Activated T-cell treated with anti-CD3 and anti-CD28 coated beads for 48 hours (primary cell): Measurements from ENCODE around the gene TAS1R1.
"Not testable (repeated sequence)": the region's sequence is repeated elsewhere in the genome, so short reads cannot be mapped to it uniquely, and the experiment has no call there.

Experiments
- DNase-seq: peaks from one replicate; pipeline ENCODE4 v3.0.0-alpha.2; 2020; ENCODE audit warnings: low read depth

Gene TAS1R1

DNA sequence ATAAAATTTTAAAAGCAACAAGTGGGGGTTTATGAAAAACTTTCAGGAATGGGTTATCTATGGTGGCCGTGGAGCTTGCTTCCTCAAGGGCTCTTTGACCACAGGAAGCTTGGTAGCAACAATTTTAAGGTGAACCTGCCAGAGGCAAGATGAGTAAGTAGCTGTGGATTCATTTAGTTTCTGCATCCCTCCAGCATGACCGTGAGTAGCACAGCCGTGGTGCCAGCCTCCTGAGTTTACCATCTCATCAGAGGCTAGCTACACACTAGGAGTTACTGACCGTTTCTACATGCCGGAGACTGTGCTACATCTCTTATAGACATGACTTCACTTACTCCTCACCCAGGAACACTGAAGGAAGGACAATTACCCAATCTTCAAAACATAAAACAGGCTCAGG lies 33.6 kb upstream of the TAS1R1 start:
- DNase-seq: no peak

DNA sequence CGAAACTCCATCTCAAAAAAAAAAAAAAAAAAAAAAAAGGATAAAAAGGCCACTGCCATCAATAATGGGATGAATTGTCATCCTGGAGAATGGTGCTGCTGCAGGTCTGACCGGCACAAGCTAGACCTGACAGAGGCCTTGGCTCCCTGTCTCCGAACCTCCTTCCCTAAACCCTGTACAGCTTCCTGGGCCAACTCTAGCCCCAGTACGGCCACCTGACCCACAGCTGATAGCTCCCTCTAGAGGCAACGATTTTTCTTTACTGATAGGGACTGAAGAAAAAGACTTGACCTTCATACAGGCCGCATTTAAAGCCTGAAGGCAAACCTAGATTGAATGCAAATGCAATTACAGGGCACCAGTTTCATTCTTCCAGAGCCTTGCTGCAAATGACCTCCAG lies 31.5 kb upstream of the TAS1R1 start:
- no peak for DNase-seq

DNA sequence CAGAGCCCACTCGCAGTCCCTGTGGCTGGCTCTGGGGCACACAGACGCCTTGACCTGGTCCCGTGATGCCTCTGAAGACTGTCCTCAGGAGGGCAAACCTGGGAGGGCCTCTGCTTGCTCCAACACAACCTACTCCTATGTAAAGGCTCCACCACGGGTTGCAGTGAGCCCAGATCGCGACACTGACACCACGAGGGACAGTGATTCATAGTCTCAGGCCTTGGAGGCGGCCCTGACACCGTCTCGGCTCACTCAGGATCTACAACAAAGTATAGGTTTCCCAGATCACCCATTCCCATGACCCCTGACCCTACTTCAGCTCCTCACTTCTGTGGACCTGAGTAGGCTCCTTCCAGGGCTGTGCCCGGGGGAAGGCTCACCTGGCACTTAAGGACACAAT lies 28.8 kb upstream of the TAS1R1 start:
- DNase-seq: no peak

DNA sequence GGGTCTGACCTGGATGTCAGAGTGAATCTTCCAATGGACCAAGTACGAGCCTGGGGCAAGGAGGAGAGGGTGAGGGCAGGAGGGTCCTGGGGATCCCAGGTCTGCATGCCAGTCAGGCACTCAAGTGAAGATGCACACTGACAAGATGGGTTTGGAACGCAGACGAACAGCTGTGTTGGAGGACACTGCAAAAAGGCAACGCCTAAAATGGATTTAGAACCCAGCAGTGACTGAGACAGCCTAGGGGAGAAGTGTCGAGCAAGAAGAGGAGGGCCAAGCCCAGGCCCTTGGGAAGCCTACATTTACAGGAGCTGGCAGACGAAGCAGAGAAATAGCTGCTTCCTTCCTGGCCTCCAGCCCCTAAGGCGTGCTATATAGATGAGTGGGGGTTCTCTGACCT lies 26.6 kb upstream of the TAS1R1 start:
- DNase-seq: no peak

DNA sequence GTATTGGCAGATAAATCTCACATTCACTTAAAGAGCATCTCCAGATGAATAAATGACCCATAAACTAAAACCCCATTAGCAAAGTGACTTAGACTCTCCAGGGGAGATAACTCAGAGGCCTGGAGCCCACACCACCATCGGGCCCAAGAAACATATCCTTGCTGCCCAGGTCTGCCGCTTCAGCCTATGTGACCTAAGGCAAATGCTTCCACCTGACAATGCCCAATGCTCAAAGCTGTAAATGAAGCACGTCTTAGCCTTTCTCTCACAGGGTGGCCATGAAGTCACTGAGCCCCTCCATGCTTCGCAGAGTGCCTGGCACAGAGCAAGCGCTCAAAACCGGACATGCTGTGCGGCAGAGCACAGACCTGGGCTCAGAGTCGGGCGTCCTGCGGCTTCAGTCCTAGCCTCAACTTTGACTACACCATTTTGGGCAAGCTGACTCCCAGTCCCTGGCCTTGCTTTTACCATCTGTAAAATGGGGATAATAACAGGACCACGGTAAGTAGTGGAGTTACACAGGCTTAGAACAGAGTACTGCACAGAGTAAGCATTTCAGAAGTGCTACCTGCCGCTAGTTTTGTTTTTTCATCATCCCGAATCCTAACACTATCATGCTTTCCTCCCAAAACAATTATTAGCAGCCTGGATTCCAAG lies 24.5 kb upstream of the TAS1R1 start:
- DNase-seq: no peak

DNA sequence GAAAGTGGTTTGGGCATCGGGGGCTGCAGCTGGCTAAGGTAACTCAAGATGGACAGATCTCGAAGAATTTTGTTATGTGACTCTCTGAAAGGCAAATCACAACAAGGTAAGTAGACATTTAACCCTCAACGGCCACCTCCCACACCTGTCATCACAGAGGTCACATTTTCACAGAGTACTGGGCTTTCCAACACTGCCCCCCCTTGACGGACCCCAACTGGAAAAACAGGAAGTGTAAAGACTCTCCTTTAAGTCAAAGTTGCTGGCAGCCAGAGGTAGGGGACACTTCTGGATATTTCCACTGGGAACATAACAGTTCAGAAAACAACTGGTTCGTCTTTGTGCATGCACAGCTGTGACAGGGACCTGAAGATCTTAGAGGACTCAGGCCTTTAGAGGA lies 23.1 kb upstream of the TAS1R1 start:
- no peak for DNase-seq

DNA sequence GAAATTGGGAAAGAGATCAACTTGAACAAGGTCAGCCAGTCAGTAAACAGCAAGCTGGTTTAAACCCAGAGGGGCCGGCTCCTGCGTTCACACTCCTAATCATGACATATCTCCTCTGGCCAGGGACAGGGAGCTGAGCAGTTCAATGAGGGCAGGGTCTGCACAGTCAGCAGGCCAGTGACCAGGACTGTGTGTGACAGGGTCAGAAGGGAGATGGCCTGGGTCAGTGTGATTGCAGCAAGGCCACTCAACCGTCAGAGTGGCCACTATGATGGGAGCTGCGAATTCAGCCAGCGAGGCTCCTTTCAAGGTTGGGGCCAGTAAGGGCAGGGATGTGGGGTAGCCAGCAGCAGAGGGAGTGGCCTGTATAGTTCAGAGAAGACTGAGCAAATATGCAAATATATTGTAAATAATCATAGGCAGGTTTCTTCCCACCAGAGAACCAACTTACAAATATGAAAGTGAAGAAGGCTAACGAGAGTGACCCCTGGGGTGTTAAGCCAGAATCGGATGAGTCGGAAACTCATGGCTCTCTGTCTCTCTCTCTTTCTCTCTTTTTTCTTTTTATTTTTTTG lies 20.8 kb upstream of the TAS1R1 start:
- DNase-seq: no peak

DNA sequence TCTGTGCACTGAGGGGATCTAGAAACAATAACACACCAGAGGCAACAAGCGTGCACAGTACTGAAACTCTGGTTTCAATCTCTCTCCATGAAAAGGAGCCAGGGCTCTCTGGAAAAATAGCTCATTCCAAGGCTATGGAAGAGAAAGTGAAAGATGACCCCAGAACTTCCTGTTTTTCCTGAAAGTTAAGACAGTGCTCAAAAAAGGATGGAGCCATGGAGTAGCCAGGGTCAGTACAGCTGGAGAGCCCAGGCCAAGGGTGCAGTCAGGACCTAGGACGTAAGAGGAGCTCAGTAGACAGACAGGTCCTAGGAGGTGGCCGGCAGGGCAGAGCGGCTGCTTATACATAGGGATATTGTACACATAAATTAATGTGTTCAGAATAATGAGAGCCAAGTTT lies 19.9 kb upstream of the TAS1R1 start:
- DNase-seq: no peak

DNA sequence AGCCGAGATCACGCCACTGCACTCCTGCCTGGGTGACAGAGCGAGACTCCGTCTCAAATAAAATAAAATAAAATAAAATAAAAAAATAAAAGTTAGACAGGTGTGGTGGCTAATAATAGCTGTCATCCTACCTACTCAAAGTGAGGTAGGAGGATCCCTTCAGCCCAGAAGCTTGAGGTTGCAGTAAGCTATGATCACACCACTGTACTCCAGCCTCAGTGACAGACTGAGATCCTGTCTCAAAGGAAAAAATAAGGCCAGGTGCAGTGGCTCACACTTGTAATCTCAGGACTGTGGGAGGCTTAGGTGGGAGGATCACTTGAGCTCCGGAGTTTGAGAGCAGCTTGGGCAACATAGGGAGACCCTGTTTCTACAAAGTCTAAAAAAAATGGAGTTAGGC lies 18.8 kb upstream of the TAS1R1 start:
- DNase-seq: no peak

DNA sequence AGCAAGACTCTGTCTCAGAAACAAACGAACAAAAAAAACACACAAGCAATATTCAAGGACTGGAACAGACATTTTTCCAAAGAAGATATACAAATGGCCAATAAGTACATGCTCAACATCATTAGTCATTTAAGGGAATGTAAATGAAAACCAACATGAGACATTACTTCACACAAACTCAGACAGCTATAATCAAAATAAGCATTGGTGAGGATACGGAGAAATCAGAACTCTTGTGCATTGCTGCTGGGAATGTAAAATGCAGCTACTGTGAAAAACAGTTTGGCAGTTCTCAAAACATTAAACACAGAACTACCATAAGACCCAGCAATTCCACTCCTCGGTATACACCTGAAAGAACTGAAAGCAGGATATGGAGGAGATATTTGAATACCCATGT lies 16.2 kb upstream of the TAS1R1 start:
- no peak for DNase-seq

DNA sequence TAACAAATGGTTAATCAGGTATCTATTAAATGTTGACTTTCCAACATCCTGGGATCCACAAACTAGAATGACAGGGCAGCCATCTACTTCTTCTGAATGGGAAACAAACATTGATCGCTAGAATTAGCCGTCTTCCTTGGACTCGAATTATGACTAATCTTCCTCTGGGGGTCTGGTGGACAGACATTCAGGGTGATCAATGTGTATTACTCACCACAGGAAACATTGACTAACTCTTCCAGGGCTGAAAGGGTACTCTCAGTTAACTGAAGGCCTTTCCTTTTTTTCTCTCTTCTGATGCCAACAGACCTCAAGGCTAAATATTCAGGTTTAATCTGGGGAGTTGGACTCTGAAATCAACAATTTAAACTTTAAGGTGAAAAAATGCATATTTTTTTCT lies 10.3 kb upstream of the TAS1R1 start:
- DNase-seq: no peak

DNA sequence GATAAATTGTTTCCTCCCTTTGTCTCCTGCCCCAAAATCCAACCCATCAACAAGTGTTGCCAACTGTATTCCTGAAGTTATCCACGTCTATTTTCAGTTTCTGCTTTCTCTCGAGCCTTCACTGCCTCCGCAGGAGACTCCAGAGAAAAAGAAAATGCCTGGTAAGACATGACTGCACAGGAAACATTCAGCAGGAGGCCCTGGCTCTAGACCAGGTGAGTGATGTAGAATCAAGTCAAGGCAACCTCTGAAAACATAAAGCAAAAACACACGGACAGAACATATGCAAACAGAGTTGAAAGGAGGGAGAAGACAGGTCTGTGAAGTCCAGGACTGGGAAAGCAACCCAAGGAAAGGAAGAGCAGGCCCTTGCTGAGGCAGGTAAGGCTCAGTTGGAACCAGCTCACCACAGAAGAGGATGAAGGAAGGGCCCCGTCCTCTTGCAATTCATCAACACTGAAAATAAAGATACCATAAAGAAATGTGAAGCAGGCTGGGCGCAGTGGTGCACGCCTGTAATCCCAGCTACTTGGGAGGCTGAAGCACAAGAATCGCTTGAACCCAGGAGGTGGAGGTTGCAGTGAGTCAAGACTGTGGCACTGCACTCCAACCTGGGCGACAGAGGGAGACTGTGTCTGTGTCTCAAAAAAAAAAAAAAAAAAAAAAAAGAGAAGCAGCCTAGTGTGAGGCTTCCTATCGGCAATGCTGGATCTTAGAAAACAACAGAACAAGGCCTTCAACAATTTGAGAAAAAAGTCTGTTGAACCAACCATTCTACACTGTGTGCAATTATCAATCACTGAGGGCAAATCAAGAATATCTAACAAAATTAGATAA lies 9.6 kb upstream of the TAS1R1 start:
- DNase-seq: no peak

DNA sequence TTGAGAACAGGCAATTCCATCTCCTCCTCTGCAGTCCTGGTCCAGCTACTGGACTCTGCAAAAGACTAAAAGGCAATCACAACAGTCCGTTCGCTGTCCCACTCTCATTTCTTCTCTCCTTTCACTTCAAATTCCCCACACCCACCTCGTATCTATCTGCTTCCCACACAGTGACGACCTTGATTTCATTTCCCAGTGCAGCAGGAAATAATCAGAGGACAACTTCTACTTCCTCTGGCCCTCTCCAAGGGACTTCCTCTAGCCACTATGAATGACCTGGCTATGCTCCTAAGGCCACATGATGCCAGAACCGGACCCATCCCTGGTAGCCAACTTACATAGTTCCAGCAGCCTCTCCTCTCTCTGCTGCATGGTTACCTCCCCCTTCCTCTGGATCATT lies 8.8 kb upstream of the TAS1R1 start:
- DNase-seq: no peak

DNA sequence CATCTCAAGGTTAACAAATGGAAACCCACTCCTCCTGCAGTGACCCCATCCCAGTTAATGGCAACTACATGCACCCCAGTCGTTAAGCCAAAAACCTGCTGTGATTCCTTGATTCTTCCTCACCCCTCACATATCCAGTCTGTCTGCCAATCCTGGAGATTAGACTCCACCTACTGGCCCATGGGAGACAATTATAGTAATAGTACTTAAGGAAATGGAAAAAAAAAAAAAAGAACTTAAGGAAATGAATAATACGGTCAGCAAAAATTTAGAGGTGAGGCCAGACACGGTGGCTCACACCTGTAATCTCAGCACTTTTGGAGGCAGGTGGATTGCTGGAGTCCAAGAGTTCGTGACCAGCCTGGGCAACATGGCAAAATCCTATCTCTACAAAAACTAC lies 7.8 kb upstream of the TAS1R1 start:
- no peak for DNase-seq

DNA sequence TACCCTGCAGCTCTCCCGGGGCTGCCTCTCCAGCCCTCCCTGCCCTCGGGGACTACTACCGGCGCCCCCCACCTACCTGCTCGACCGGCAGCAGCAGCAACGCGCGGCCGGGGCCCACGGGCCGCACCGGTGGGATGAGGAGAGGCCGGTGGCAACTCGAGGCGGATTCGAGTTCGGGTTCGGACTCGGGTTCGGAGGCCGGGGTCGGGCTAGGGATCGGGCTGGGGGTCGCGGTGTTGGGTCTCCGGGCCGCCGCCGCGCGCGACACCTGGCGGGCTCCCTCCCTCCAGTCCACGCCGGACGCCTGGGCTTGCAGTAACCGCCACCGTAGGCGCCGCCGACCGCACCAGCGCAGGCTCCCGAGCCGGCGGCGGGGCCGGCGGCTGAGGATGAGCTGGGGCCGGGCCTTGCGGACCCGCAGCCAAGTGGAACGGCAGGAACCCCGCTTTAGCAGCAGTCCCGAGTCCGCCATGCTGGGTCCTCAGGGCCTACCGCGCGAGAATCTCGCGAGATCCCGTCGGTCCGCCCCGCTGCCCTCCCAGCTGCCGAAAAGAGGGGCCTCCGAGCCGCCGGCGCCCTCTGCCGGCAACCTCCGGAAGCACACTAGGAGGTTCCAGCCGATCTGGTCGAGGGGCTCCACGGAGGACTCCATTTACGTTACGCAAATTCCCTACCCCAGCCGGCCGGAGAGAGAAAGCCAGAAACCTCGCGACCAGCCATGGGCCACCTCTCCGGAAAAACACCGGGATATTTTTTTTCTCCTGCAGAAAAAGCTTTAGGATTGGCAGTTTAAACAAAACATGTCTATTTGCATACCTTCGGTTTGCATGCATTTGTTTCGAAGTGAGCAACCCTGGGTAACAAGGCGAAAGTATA lies 838 bp upstream of the TAS1R1 start, which contains the start of gene NOL9:
TSS of gene NOL9 (minus strand) at position 483 of the 876 bp plus-strand sequence. CDS start at position 472, 11 bp downstream.
- DNase-seq: peak; percentile 95

DNA sequence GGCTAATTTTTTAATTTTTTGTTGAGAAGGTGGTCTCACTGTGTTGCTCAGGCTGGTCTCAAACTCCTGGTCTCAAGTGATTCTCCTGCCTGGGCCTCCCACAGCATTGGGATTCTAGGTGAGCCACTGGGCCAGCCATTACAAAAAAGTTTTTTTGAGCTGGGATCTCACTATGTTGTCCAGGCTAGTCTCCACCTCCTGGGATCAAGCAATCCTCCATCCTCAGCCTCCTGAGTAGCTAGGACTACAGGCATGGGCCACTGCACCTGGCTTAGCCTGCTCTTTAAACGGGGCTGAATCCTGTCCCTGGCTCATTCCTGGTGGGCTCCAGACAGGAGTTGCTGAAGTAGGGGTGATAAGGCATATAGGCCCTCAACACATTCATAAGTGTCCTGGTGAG lies 2.5 kb downstream of the TAS1R1 start:
- DNase-seq: no peak

DNA sequence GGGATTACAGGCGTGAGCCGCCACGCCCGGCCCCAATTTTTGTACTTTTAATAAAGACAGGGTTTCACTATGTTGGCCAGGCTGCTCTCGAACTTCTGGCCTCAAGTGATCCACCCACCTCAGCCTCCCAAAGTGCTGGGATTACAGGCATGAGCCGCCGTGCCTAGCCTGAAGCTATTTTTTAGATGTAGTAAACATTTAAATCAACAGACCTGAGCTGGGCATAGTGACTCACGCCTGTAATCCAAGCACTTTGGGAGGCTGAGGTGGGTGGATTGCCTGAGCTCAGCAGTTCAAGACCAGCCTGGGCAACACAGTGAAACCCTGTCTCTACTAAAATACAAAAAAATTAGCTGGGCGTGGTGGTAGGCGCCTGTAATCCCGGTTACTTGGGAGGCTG lies 4.1 kb downstream of the TAS1R1 start:
- DNase-seq: not testable (repeated sequence)

DNA sequence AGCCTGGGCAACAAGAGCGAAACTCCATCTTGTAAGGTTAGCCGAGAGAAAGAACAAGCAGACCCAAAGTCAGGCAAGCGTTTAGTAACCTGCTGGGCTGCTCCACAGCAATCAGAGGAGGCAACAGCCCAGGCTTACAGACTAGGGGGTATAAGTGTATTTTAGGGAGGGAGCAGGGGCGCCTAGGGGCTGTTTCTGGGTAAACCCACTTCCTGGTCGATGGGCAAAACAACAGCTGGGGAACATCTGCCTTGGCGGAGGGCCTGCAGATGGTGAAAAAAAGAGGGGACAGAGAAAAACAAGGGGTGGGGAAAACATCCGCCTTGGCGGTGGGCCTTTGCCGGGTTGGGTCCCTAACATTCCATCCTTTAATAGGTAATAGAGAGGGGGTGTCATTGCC lies 5.2 kb downstream of the TAS1R1 start:
- no peak for DNase-seq

DNA sequence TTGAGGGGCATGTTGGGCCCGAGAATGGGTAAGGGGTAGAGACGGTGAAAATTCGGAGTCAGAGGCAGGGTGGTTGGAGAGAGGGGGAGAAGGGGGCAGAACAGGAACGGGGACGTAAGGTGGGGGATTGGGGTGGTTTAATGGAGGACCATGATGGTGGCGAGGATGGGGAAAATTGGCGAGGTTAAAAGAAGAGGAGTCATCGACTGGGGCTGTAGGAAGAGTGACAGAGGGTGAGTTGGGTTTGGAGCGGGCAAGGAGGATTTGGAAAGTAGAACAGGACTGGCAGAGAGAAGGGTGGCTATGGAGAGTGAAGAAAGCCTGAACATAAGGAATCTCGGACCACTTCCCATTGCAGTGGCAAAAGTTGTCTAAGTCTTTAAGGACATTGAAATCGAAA lies 13.9 kb downstream of the TAS1R1 start:
- DNase-seq: no peak

DNA sequence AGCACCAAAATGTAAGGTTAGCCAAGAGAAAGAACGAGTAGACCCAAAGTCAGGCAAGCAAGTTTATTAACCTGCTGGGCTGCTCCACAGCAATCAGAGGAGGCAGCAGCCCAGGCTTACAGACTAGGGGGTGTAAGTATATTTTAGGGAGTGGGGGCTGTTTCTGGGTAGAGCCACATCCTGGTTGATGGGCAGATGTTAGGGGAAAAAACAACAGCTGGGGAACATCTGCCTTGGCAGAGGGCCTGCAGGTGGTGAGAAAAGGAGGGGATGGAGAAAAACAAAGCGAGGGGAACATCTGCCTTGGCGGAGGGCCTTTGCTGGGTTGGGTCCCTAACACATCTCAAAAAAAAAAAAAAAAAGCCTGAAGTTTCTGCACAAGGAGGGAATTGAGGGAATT lies 15.0 kb downstream of the TAS1R1 start:
- no peak for DNase-seq

DNA sequence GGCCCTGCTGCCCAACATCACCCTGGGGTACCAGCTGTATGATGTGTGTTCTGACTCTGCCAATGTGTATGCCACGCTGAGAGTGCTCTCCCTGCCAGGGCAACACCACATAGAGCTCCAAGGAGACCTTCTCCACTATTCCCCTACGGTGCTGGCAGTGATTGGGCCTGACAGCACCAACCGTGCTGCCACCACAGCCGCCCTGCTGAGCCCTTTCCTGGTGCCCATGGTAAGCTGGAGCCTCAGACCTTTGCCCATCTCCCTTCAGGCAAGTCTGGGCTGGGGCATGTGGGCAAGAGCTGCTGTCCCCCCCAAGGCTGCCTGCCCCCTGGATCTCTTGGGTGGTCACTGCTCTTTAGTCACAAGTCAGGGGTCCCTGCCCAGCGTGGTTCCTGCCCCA lies 15.9 kb downstream of the TAS1R1 start:
- no peak for DNase-seq

DNA sequence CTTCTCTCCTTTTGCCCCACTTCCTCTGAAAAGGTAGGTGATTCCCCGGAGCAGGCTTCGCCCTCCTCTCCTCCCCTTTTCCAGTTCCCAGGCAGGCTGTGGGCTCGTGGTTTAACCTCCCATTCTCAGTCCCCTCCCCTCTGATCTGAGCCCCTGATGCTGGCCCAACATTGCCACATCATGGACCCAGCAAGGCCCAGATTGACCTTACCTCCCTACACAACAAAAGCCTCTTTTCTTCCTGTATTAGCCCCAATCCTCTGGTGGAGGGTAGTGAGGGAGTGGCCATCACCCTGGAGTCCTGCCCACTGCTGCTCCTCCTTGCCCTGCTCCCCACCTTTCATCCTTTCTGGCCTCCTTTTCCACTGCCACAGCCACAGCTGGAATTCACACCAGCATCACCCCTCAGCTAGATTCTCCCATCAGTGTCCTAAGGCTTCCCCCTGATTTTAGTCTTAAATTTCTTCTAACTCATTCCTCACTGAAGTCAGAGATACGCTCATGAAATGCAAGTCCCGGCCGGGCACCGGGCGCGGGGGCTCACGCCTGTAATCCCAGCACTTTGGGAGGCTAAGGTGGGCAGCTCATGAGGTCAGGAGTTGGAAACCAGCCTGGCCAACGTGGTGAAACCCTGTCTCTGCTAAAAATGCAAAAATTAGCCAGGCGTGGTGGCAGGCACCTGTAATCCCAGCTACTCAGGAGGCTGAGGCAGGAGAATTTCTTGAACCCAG lies 17.7 kb downstream of the TAS1R1 start:
- no peak for DNase-seq
